SU-DHL-6 (cell line): ENCODE measurements around the gene PHKB.

ENCODE experiments used
- H2AFZ ChIP-seq: fragments of 200-600 bp; sonication (generic); 2 replicates; pipeline ENCODE4 v1.6.1; 2014; ENCODE audit warnings: low read depth, mild to moderate bottlenecking, moderate library complexity, mixed read lengths, antibody characterized with exemption, low read length; ENCODE audit not compliant: severe bottlenecking
- H3F3A ChIP-seq: fragments of 200-600 bp; shearing (Covaris generic); 2 replicates; pipeline ENCODE4 v1.6.0; 2016; ENCODE audit warnings: antibody characterized with exemption, mild to moderate bottlenecking; ENCODE audit not compliant: insufficient read depth
- H3K27ac ChIP-seq: fragments of 200-600 bp; sonication (generic); 2 replicates; pipeline ENCODE4 v1.5.1; 2016; ENCODE audit warnings: low read depth, mild to moderate bottlenecking, low read length, moderate library complexity, mixed read lengths
- H3K27me3 ChIP-seq: fragments of 200-600 bp; sonication (generic), shearing (Covaris generic); 2 replicates; pipeline ENCODE4 v1.6.0; 2014; ENCODE audit warnings: mild to moderate bottlenecking, low read length
- H3K36me3 ChIP-seq: fragments of 200-600 bp; sonication (generic); 2 replicates; pipeline ENCODE4 v1.6.1; 2014; ENCODE audit warnings: mild to moderate bottlenecking, low read length, mixed read lengths
- H3K4me2 ChIP-seq: fragments of 300-600, 200-600 bp; shearing (Covaris generic), sonication (generic); 2 replicates; pipeline ENCODE4 v1.6.0; 2014; ENCODE audit warnings: low read length, low read depth, mild to moderate bottlenecking; ENCODE audit not compliant: poor library complexity, severe bottlenecking
- H3K4me3 ChIP-seq: fragments of 200-600 bp; sonication (generic); 2 replicates; pipeline ENCODE4 v1.5.1; 2014; ENCODE audit warnings: antibody characterized with exemption, low read length, mild to moderate bottlenecking, mixed read lengths; ENCODE audit not compliant: insufficient read depth, poor library complexity, severe bottlenecking
- H3K79me2 ChIP-seq: fragments of 200-600 bp; sonication (generic); 2 replicates; pipeline ENCODE4 v1.6.1; 2014; ENCODE audit warnings: mild to moderate bottlenecking, low read length, moderate library complexity; ENCODE audit not compliant: insufficient read depth
- H3K9ac ChIP-seq: fragments of 200-600 bp; sonication (generic); 2 replicates; pipeline ENCODE4 v1.7.0; 2014; ENCODE audit warnings: mild to moderate bottlenecking, low read length
- H3K9me2 ChIP-seq: fragments of 200-600 bp; sonication (generic); replicated peaks from 2 replicates; pipeline ENCODE4 v1.6.1; 2014; ENCODE audit warnings: low read length; ENCODE audit not compliant: insufficient read depth
- H3K9me3 ChIP-seq: fragments of 200-600 bp; sonication (generic); 2 replicates; pipeline ENCODE4 v1.6.1; 2014; ENCODE audit warnings: low read length, mixed read lengths; ENCODE audit not compliant: insufficient read depth
- H4K20me1 ChIP-seq: fragments of 200-600 bp; sonication (generic); 2 replicates; pipeline ENCODE4 v1.6.1; 2014; ENCODE audit warnings: low read depth, mild to moderate bottlenecking, antibody characterized with exemption, low read length, moderate library complexity, mixed read lengths
- EZH2phosphoT487 ChIP-seq: fragments of 200-600 bp; sonication (generic), shearing (Covaris generic); conservative IDR thresholded peaks from 2 replicates; pipeline ENCODE4 v1.6.1; 2018; ENCODE audit warnings: mild to moderate bottlenecking, antibody characterized with exemption, low read length, moderate library complexity, mixed read lengths
- TF ChIP-seq, protein P1 (sequence below): fragments of 200-600 bp; sonication (generic); IDR thresholded peaks from one replicate; pipeline ENCODE4 v1.5.1; 2017; ENCODE audit warnings: antibody characterized with exemption, mild to moderate bottlenecking, low read length, moderate library complexity; ENCODE audit not compliant: insufficient read depth, poor library complexity, severe bottlenecking

Gene PHKB

GRCh38 chr16:47728205-47728604 lies 267.1 kb downstream of the PHKB start:
- no peak overlapping the region for H3K27ac ChIP-seq
- no peak overlapping the region for H2AFZ ChIP-seq
- H3K9me3 ChIP-seq, result no peaks in the 10 kb centered on the region
- no peaks in the 10 kb centered on the region for H3K36me3 ChIP-seq
- no peak overlapping the region for H3K4me3 ChIP-seq
- no peaks in the 10 kb centered on the region for H3K9me2 ChIP-seq
- no peaks in the 10 kb centered on the region for H4K20me1 ChIP-seq
- no peaks in the 10 kb centered on the region for H3K27me3 ChIP-seq
- TF ChIP-seq, protein P1, sequence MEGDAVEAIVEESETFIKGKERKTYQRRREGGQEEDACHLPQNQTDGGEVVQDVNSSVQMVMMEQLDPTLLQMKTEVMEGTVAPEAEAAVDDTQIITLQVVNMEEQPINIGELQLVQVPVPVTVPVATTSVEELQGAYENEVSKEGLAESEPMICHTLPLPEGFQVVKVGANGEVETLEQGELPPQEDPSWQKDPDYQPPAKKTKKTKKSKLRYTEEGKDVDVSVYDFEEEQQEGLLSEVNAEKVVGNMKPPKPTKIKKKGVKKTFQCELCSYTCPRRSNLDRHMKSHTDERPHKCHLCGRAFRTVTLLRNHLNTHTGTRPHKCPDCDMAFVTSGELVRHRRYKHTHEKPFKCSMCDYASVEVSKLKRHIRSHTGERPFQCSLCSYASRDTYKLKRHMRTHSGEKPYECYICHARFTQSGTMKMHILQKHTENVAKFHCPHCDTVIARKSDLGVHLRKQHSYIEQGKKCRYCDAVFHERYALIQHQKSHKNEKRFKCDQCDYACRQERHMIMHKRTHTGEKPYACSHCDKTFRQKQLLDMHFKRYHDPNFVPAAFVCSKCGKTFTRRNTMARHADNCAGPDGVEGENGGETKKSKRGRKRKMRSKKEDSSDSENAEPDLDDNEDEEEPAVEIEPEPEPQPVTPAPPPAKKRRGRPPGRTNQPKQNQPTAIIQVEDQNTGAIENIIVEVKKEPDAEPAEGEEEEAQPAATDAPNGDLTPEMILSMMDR, result no peak
- no peak for TF ChIP-seq EZH2phosphoT487
- H3K9ac ChIP-seq, result no peak overlapping the region
- H3K4me2 ChIP-seq, result no peak overlapping the region
- no peaks in the 10 kb centered on the region for H3F3A ChIP-seq
- H3K79me2 ChIP-seq, result no peaks in the 10 kb centered on the region

- Histone ChIP-seq H3F3A (no peaks in the 10 kb centered on the region), H3K36me3 (no peaks in the 10 kb centered on the region), H2AFZ (no peak overlapping the region), H4K20me1 (no peaks in the 10 kb centered on the region), H3K27ac (no peak overlapping the region), H3K9ac (no peak overlapping the region), H3K9me3 (no peaks in the 10 kb centered on the region), H3K79me2 (no peaks in the 10 kb centered on the region), H3K4me2 (no peak overlapping the region), H3K27me3 (no peaks in the 10 kb centered on the region), H3K4me3 (no peak overlapping the region), H3K9me2 (no peaks in the 10 kb centered on the region)
- no peak for TF ChIP-seq EZH2phosphoT487
- TF ChIP-seq, protein P1, result no peak
These were observed 268.6 kb downstream of the PHKB start for GRCh38 chr16:47729701-47730100.

- H2AFZ ChIP-seq, result no peak overlapping the region
- no peak overlapping the region for H3K9ac ChIP-seq
- no peaks in the 10 kb centered on the region for H3K9me3 ChIP-seq
- no peaks in the 10 kb centered on the region for H3K9me2 ChIP-seq
- no peaks in the 10 kb centered on the region for H3F3A ChIP-seq
- H3K36me3 ChIP-seq, result no peaks in the 10 kb centered on the region
- no peak overlapping the region for H3K27ac ChIP-seq
- no peaks in the 10 kb centered on the region for H3K79me2 ChIP-seq
- no peaks in the 10 kb centered on the region for H4K20me1 ChIP-seq
- no peak overlapping the region for H3K4me2 ChIP-seq
- TF ChIP-seq, protein P1, result no peak
- TF ChIP-seq EZH2phosphoT487, result no peak
- no peaks in the 10 kb centered on the region for H3K27me3 ChIP-seq
- no peak overlapping the region for H3K4me3 ChIP-seq
These were observed 270.1 kb downstream of the PHKB start for GRCh38 chr16:47731252-47731651.
